ENCODE results near the gene SAA1.

Gene SAA1

GRCh38 chr11:18288911-18289310, 22.8 kb downstream of the SAA1 start:
- Histone ChIP-seq H3K4me1 (ENCODE audit: control insufficient read depth, insufficient read depth, low read length) (no peaks in the 10 kb centered on the region), H3K36me3 (ENCODE audit: insufficient read depth, low read length) (peaks cover 83% of the 10 kb centered on the region), H3K27me3 (ENCODE audit: control insufficient read depth, insufficient read depth, low read length) (no peaks in the 10 kb centered on the region), H3K4me2 (ENCODE audit: low read length) (no peak overlapping the region), H3K9ac (ENCODE audit: low read depth, low read length) (no peak overlapping the region), H3K4me3 (ENCODE audit: low read length) (no peak overlapping the region), H3K9me3 (replicated peaks; ENCODE audit: low read length) (no peaks in the 10 kb centered on the region)

- Histone ChIP-seq H3K4me1 (ENCODE audit: control insufficient read depth, insufficient read depth, low read length) (no peaks in the 10 kb centered on the region), H3K9ac (ENCODE audit: low read depth, low read length) (no peak overlapping the region), H3K4me2 (ENCODE audit: low read length) (no peak overlapping the region), H3K4me3 (ENCODE audit: low read length) (no peak overlapping the region), H3K27me3 (ENCODE audit: control insufficient read depth, insufficient read depth, low read length) (no peaks in the 10 kb centered on the region), H3K36me3 (ENCODE audit: insufficient read depth, low read length) (peaks cover 73% of the 10 kb centered on the region), H3K9me3 (replicated peaks; ENCODE audit: low read length) (no peaks in the 10 kb centered on the region)
These were observed 28.8 kb downstream of the SAA1 start for GRCh38 chr11:18294862-18295261.

- no peak overlapping the region for H3K4me2 ChIP-seq (ENCODE audit: low read length)
- H3K4me1 ChIP-seq (ENCODE audit: control insufficient read depth, insufficient read depth, low read length), result no peaks in the 10 kb centered on the region
- H3K9ac ChIP-seq (ENCODE audit: low read depth, low read length), result no peak overlapping the region
- no peaks in the 10 kb centered on the region for H3K9me3 ChIP-seq (replicated peaks; ENCODE audit: low read length)
- no peaks in the 10 kb centered on the region for H3K27me3 ChIP-seq (ENCODE audit: control insufficient read depth, insufficient read depth, low read length)
- H3K36me3 ChIP-seq (ENCODE audit: insufficient read depth, low read length), result peaks cover 69% of the 10 kb centered on the region
- no peak overlapping the region for H3K4me3 ChIP-seq (ENCODE audit: low read length)
These were observed 29.3 kb downstream of the SAA1 start for GRCh38 chr11:18295316-18295715.

GRCh38 chr11:18299721-18300120, 33.7 kb downstream of the SAA1 start:
- Histone ChIP-seq H3K4me3 (ENCODE audit: low read length) (no peak overlapping the region), H3K9me3 (replicated peaks; ENCODE audit: low read length) (no peaks in the 10 kb centered on the region), H3K4me2 (ENCODE audit: low read length) (no peak overlapping the region), H3K27me3 (ENCODE audit: control insufficient read depth, insufficient read depth, low read length) (no peaks in the 10 kb centered on the region), H3K4me1 (ENCODE audit: control insufficient read depth, insufficient read depth, low read length) (no peaks in the 10 kb centered on the region), H3K9ac (ENCODE audit: low read depth, low read length) (no peak overlapping the region), H3K36me3 (ENCODE audit: insufficient read depth, low read length) (peaks cover 56% of the 10 kb centered on the region)

- no peak overlapping the region for H3K4me2 ChIP-seq (ENCODE audit: low read length)
- no peaks in the 10 kb centered on the region for H3K4me1 ChIP-seq (ENCODE audit: control insufficient read depth, insufficient read depth, low read length)
- H3K9ac ChIP-seq (ENCODE audit: low read depth, low read length), result no peak overlapping the region
- peaks cover 65% of the 10 kb centered on the region for H3K36me3 ChIP-seq (ENCODE audit: insufficient read depth, low read length)
- H3K27me3 ChIP-seq (ENCODE audit: control insufficient read depth, insufficient read depth, low read length), result no peaks in the 10 kb centered on the region
- H3K4me3 ChIP-seq (ENCODE audit: low read length), result no peak overlapping the region
- H3K9me3 ChIP-seq (replicated peaks; ENCODE audit: low read length), result no peaks in the 10 kb centered on the region
These were observed 38.7 kb downstream of the SAA1 start for GRCh38 chr11:18304745-18305144.

- Histone ChIP-seq H3K4me1 (ENCODE audit: control insufficient read depth, insufficient read depth, low read length) (peaks cover 10% of the 10 kb centered on the region), H3K36me3 (ENCODE audit: insufficient read depth, low read length) (peaks cover 68% of the 10 kb centered on the region), H3K9ac (ENCODE audit: low read depth, low read length) (no peak overlapping the region), H3K4me3 (ENCODE audit: low read length) (no peak overlapping the region), H3K9me3 (replicated peaks; ENCODE audit: low read length) (no peaks in the 10 kb centered on the region), H3K27me3 (ENCODE audit: control insufficient read depth, insufficient read depth, low read length) (no peaks in the 10 kb centered on the region), H3K4me2 (ENCODE audit: low read length) (no peak overlapping the region)
These were observed 41.5 kb downstream of the SAA1 start for GRCh38 chr11:18307461-18308139.

- H3K36me3 ChIP-seq (ENCODE audit: insufficient read depth, low read length), result peaks cover 63% of the 10 kb centered on the region
- H3K9me3 ChIP-seq (replicated peaks; ENCODE audit: low read length), result no peaks in the 10 kb centered on the region
These were observed 42.2 kb downstream of the SAA1 start for GRCh38 chr11:18308242-18308641.

GRCh38 chr11:18309691-18310090, 43.6 kb downstream of the SAA1 start:
- Histone ChIP-seq H3K4me1 (ENCODE audit: control insufficient read depth, insufficient read depth, low read length) (peaks cover 25% of the 10 kb centered on the region), H3K9me3 (replicated peaks; ENCODE audit: low read length) (no peaks in the 10 kb centered on the region), H3K27me3 (ENCODE audit: control insufficient read depth, insufficient read depth, low read length) (no peaks in the 10 kb centered on the region), H3K4me2 (ENCODE audit: low read length) (no peak overlapping the region), H3K4me3 (ENCODE audit: low read length) (no peak overlapping the region), H3K9ac (ENCODE audit: low read depth, low read length) (no peak overlapping the region), H3K36me3 (ENCODE audit: insufficient read depth, low read length) (peaks cover 59% of the 10 kb centered on the region)

More at GRCh38 chr11:18308242-18308641, 42.2 kb downstream of the SAA1 start:
- no peak overlapping the region for H3K4me3 ChIP-seq (ENCODE audit: low read length)
- peaks cover 15% of the 10 kb centered on the region for H3K4me1 ChIP-seq (ENCODE audit: control insufficient read depth, insufficient read depth, low read length)
- H3K9ac ChIP-seq (ENCODE audit: low read depth, low read length), result no peak overlapping the region
- no peaks in the 10 kb centered on the region for H3K27me3 ChIP-seq (ENCODE audit: control insufficient read depth, insufficient read depth, low read length)
- no peak overlapping the region for H3K4me2 ChIP-seq (ENCODE audit: low read length)

- no peaks in the 10 kb centered on the region for H3K9me3 ChIP-seq (replicated peaks; ENCODE audit: low read length)
- peaks cover 27% of the 10 kb centered on the region for H3K4me1 ChIP-seq (ENCODE audit: control insufficient read depth, insufficient read depth, low read length)
- no peak overlapping the region for H3K4me2 ChIP-seq (ENCODE audit: low read length)
- no peaks in the 10 kb centered on the region for H3K27me3 ChIP-seq (ENCODE audit: control insufficient read depth, insufficient read depth, low read length)
- H3K36me3 ChIP-seq (ENCODE audit: insufficient read depth, low read length), result peaks cover 52% of the 10 kb centered on the region
- H3K9ac ChIP-seq (ENCODE audit: low read depth, low read length), result no peak overlapping the region
- H3K4me3 ChIP-seq (ENCODE audit: low read length), result no peak overlapping the region
These were observed 44.8 kb downstream of the SAA1 start for GRCh38 chr11:18310800-18311340.

GRCh38 chr11:18312012-18312411, 45.9 kb downstream of the SAA1 start:
- H3K36me3 ChIP-seq (ENCODE audit: insufficient read depth, low read length), result peaks cover 41% of the 10 kb centered on the region
- peaks cover 27% of the 10 kb centered on the region for H3K4me1 ChIP-seq (ENCODE audit: control insufficient read depth, insufficient read depth, low read length)
- peak overlapping the region; percentile 63 for H3K9ac ChIP-seq (ENCODE audit: low read depth, low read length)
- no peaks in the 10 kb centered on the region for H3K27me3 ChIP-seq (ENCODE audit: control insufficient read depth, insufficient read depth, low read length)
- peak overlapping the region; percentile 60 for H3K4me2 ChIP-seq (ENCODE audit: low read length)
- H3K9me3 ChIP-seq (replicated peaks; ENCODE audit: low read length), result no peaks in the 10 kb centered on the region
- H3K4me3 ChIP-seq (ENCODE audit: low read length), result no peak overlapping the region

- H3K9me3 ChIP-seq (replicated peaks; ENCODE audit: low read length), result no peaks in the 10 kb centered on the region
- peaks cover 38% of the 10 kb centered on the region for H3K36me3 ChIP-seq (ENCODE audit: insufficient read depth, low read length)
- peak overlapping the region; percentile 9 for H3K4me3 ChIP-seq (ENCODE audit: low read length)
- H3K4me1 ChIP-seq (ENCODE audit: control insufficient read depth, insufficient read depth, low read length), result peaks cover 27% of the 10 kb centered on the region
- peak overlapping the region; percentile 63 for H3K9ac ChIP-seq (ENCODE audit: low read depth, low read length)
- no peaks in the 10 kb centered on the region for H3K27me3 ChIP-seq (ENCODE audit: control insufficient read depth, insufficient read depth, low read length)
- H3K4me2 ChIP-seq (ENCODE audit: low read length), result peak overlapping the region; percentile 60
These were observed 46.8 kb downstream of the SAA1 start for GRCh38 chr11:18312663-18313420.
